Measurements from ENCODE around the gene CLEC2L. TPM values are rescaled to one million over a fixed set of nuclear protein-coding genes. Genes with fewer than 3 reads are reported as not detected.

CLEC2L gene
- total RNA-seq, 1 donor = not detected

DNA sequence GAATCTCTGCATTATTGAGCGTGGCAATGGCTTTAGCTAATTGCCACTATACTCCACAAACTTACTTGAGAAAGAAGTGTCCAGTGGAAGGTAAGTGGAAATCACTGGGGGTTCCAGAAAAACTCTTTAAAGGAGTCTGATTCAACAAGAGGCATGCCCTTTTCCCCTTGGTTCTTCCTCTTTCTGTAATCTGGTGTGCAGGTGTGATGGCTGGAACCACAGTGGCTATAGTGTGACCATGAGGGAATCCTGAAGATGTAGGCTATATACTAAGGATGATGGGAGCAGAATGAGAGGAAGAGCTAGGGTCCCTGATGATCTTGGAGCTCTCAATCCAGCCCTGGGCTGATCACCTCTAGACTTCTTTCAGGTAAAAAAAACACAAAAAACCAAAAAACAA is 2.0 kb upstream of the CLEC2L start:
- no peaks in the 10 kb centered on the region for H3K9me3 ChIP-seq (ENCODE audit: low read depth, low read length)
- no peaks in the 10 kb centered on the region for H3K79me2 ChIP-seq (ENCODE audit: insufficient read depth, low read length)
- H3K4me1 ChIP-seq (ENCODE audit: insufficient read depth, low read length) = no peaks in the 10 kb centered on the region
- H3K27ac ChIP-seq (ENCODE audit: low read depth, low read length) = no peak overlapping the region
- no peaks in the 10 kb centered on the region for H4K20me1 ChIP-seq (ENCODE audit: insufficient read depth, low read length)
- DNase-seq (ENCODE audit: insufficient read length, low spot score, missing footprints) = no peak
- no peaks in the 10 kb centered on the region for H3K36me3 ChIP-seq (ENCODE audit: insufficient read depth, low read length)
- TF ChIP-seq, protein P1, sequence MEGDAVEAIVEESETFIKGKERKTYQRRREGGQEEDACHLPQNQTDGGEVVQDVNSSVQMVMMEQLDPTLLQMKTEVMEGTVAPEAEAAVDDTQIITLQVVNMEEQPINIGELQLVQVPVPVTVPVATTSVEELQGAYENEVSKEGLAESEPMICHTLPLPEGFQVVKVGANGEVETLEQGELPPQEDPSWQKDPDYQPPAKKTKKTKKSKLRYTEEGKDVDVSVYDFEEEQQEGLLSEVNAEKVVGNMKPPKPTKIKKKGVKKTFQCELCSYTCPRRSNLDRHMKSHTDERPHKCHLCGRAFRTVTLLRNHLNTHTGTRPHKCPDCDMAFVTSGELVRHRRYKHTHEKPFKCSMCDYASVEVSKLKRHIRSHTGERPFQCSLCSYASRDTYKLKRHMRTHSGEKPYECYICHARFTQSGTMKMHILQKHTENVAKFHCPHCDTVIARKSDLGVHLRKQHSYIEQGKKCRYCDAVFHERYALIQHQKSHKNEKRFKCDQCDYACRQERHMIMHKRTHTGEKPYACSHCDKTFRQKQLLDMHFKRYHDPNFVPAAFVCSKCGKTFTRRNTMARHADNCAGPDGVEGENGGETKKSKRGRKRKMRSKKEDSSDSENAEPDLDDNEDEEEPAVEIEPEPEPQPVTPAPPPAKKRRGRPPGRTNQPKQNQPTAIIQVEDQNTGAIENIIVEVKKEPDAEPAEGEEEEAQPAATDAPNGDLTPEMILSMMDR (IDR thresholded peaks at IDR 0.05; ENCODE audit: extremely low read depth, low read depth, low read length) = no peak
- H2AFZ ChIP-seq (ENCODE audit: low read length) = no peak overlapping the region
- H3K27me3 ChIP-seq (ENCODE audit: insufficient read depth, low read length) = peaks cover 36% of the 10 kb centered on the region
- no peak overlapping the region for H3K4me2 ChIP-seq (ENCODE audit: insufficient read depth, low read length)
- H3K4me3 ChIP-seq (ENCODE audit: insufficient read depth, low read length) = no peak overlapping the region

DNA sequence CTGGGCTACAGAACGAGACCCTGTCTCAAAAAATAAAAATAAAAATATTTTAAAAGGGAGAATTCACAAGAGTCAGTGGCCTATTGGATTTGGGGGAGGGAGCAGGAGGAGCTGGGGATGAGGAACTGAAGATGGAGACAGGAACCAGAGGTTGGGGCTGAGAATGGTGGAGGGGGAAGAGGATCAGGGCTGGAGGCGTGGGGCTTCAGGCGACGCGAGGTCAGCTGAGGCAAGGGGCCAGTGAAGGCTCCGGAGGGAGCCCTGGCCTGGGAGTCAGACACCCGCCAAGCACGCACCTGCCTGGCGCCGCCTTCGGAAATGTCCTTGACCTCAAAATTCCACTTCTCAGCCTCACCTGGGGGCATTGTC is 671 bp upstream of the CLEC2L start:
- no peak overlapping the region for H2AFZ ChIP-seq (ENCODE audit: low read length)
- TF ChIP-seq, protein P1 (IDR thresholded peaks at IDR 0.05; ENCODE audit: extremely low read depth, low read depth, low read length) = no peak
- no peaks in the 10 kb centered on the region for H3K9me3 ChIP-seq (ENCODE audit: low read depth, low read length)
- no peaks in the 10 kb centered on the region for H3K36me3 ChIP-seq (ENCODE audit: insufficient read depth, low read length)
- H4K20me1 ChIP-seq (ENCODE audit: insufficient read depth, low read length) = no peaks in the 10 kb centered on the region
- H3K4me1 ChIP-seq (ENCODE audit: insufficient read depth, low read length) = peaks cover 12% of the 10 kb centered on the region
- H3K79me2 ChIP-seq (ENCODE audit: insufficient read depth, low read length) = no peaks in the 10 kb centered on the region
- DNase-seq (ENCODE audit: insufficient read length, low spot score, missing footprints) = peak; percentile 84
- H3K4me3 ChIP-seq (ENCODE audit: insufficient read depth, low read length) = no peak overlapping the region
- H3K4me2 ChIP-seq (ENCODE audit: insufficient read depth, low read length) = no peak overlapping the region
- H3K27me3 ChIP-seq (ENCODE audit: insufficient read depth, low read length) = peaks cover 33% of the 10 kb centered on the region
- no peak overlapping the region for H3K27ac ChIP-seq (ENCODE audit: low read depth, low read length)

DNA sequence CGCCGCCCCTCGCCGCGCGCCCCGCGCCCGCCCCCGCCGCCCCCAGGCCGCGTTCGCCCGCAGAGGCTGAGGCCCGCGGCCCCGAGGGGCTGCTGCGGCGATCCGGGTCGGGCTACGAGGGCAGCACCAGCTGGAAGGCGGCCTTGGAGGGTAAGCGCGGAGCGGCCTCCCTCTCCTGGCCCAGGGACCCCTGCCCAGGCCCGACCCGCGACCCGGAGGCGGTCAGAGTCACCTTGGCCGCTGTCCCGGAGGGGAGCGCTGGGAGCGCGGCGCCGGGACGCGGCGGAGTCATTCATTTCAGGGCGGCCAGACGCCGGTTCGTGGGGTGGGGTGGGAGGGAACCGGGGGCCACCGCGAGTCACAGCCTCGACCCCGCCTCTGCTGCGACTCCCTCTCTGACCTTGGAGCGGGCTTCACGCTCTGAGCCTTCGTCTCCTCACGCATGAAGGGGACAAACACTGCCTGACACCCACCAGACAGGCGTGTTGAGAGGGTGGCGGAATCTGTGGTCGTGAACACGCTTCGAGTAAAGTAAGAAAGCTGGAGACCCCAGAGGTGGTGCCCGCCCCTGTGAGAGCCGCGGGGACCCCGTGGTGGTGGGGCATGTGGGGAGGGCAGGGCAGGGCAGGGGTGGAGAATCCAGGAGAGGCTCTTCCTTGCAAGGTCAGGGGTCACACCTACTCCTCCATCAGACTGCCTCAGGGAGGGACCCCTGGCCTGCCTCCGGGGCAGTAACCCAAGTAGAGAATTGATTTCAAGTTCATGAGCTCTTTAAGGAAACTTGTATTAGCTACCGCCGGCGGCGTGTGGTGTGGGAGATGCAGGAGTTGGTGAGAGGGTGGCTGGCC is 707 bp downstream of the CLEC2L start:
- Histone ChIP-seq H3K36me3 (ENCODE audit: insufficient read depth, low read length) (no peaks in the 10 kb centered on the region), H3K27ac (ENCODE audit: low read depth, low read length) (no peak overlapping the region), H3K79me2 (ENCODE audit: insufficient read depth, low read length) (no peaks in the 10 kb centered on the region), H3K4me1 (ENCODE audit: insufficient read depth, low read length) (peaks cover 15% of the 10 kb centered on the region), H2AFZ (ENCODE audit: low read length) (no peak overlapping the region), H3K27me3 (ENCODE audit: insufficient read depth, low read length) (peaks cover 33% of the 10 kb centered on the region), H3K9me3 (ENCODE audit: low read depth, low read length) (no peaks in the 10 kb centered on the region), H3K4me3 (ENCODE audit: insufficient read depth, low read length) (no peak overlapping the region), H4K20me1 (ENCODE audit: insufficient read depth, low read length) (no peaks in the 10 kb centered on the region), H3K4me2 (ENCODE audit: insufficient read depth, low read length) (no peak overlapping the region)
- no peak for DNase-seq (ENCODE audit: insufficient read length, low spot score, missing footprints)
- TF ChIP-seq, protein P1 (IDR thresholded peaks at IDR 0.05; ENCODE audit: extremely low read depth, low read depth, low read length) = no peak

DNA sequence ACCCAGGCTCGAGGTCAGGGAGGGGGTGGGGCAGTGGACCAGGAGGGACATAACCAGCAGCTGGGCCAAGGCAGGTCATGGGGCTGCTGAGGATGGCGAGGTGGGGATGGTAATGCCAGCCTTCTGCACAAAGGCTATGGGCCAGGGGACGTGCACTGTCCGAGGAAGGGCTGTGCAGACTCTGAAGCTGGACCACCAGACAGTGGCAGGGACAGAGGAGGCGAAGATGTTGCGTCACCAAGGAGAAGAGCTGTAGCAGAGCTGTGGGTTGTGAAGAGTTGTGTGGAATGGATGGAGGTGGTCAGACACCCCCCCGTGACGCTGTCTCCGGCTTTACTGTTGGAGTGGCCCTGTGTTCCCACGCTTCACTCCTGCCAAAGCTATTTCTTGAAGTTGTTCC is 1.8 kb downstream of the CLEC2L start:
- TF ChIP-seq, protein P1 (IDR thresholded peaks at IDR 0.05; ENCODE audit: extremely low read depth, low read depth, low read length) = no peak
- H3K79me2 ChIP-seq (ENCODE audit: insufficient read depth, low read length) = no peaks in the 10 kb centered on the region
- H3K27me3 ChIP-seq (ENCODE audit: insufficient read depth, low read length) = peaks cover 33% of the 10 kb centered on the region
- H2AFZ ChIP-seq (ENCODE audit: low read length) = no peak overlapping the region
- H3K4me3 ChIP-seq (ENCODE audit: insufficient read depth, low read length) = no peak overlapping the region
- no peaks in the 10 kb centered on the region for H4K20me1 ChIP-seq (ENCODE audit: insufficient read depth, low read length)
- H3K4me2 ChIP-seq (ENCODE audit: insufficient read depth, low read length) = no peak overlapping the region
- H3K9me3 ChIP-seq (ENCODE audit: low read depth, low read length) = no peaks in the 10 kb centered on the region
- no peak for DNase-seq (ENCODE audit: insufficient read length, low spot score, missing footprints)
- H3K27ac ChIP-seq (ENCODE audit: low read depth, low read length) = no peak overlapping the region
- H3K36me3 ChIP-seq (ENCODE audit: insufficient read depth, low read length) = no peaks in the 10 kb centered on the region
- peaks cover 15% of the 10 kb centered on the region for H3K4me1 ChIP-seq (ENCODE audit: insufficient read depth, low read length)

All from osteoblast (primary cell).